Posterior vena cava (tissue), 2 donors: ENCODE data around the gene VTI1B. TPM values are rescaled to one million over a fixed set of nuclear protein-coding genes. Genes with fewer than 3 reads are reported as not detected.

ENCODE experiments used
- DNase-seq: peaks from one replicate; pipeline ENCODE4 v3.0.0-alpha.2; 2020; ENCODE audit warnings: low spot score
- intact Hi-C, 2 donors: fragments of 100-400 bp; cut with DNase I; formaldehyde crosslinking; loops; one replicate each; pipeline versions ENCODE4 v1.14.1 to v1.14.2; 2022 to 2023
- total RNA-seq, 2 donors: library from RNA; stranded (reverse); fragmentation: NEBNext Ultra II Directional; extraction: Animal tissue kit (Norgen Biotek cat#: 25700); gene quantifications; one replicate each; pipeline ENCODE4 v1.2.1, GENCODE V29; 2021
- donor health status: DM: yes; HTN: yes; CAD: no.
- donor health status: DM: yes; HTN: yes; CAD: no.

VTI1B gene
- total RNA-seq, 2 donors from 2014 or later: 111 to 117 TPM

GRCh38 chr14:67683842-67684241, 9.4 kb upstream of the VTI1B start:
- intact Hi-C loops: no loop called here
- no peak for DNase-seq

- intact Hi-C loops: no loop called here
- DNase-seq: no peak
Observed at GRCh38 chr14:67680941-67681340, 6.5 kb upstream of the VTI1B start.

- intact Hi-C loops: no loop called here
- DNase-seq: no peak
Observed at GRCh38 chr14:67680121-67680602, 5.7 kb upstream of the VTI1B start.

- intact Hi-C loops: no loop called here
- DNase-seq: no peak
Observed at GRCh38 chr14:67679006-67679405, 4.6 kb upstream of the VTI1B start.

GRCh38 chr14:67675219-67675582, 769 bp upstream of the VTI1B start:
- intact Hi-C loops: no loop called here
- no peak for DNase-seq

GRCh38 chr14:67674139-67674479, 323 bp downstream of the VTI1B start:
- intact Hi-C loops: no loop called here
- peak; percentile 89 for DNase-seq

- no peak for DNase-seq
- intact Hi-C loops: no loop called here
Observed at GRCh38 chr14:67673451-67673850, 981 bp downstream of the VTI1B start.

- DNase-seq: no peak
Observed at GRCh38 chr14:67668559-67668958, 5.9 kb downstream of the VTI1B start.

GRCh38 chr14:67666750-67667449, 7.5 kb downstream of the VTI1B start:
- intact Hi-C loops: loop anchor here in 1 of 2 donors (5.0 kb wide), 1 partner anchor 45 kb away; no protein-coding TSS in a partner anchor

More at GRCh38 chr14:67668559-67668958, 5.9 kb downstream of the VTI1B start:
- intact Hi-C loops: loop anchor here in 1 of 2 donors (5.0 kb wide), 1 partner anchor 46 kb away; no protein-coding TSS in a partner anchor

GRCh38 chr14:67665868-67666267, 8.6 kb downstream of the VTI1B start:
- intact Hi-C loops: loop anchor here in 1 of 2 donors (5.0 kb wide), 1 partner anchor 44 kb away; no protein-coding TSS in a partner anchor
- no peak for DNase-seq

More at GRCh38 chr14:67666750-67667449, 7.5 kb downstream of the VTI1B start:
- no peak for DNase-seq

GRCh38 chr14:67663633-67664032, 10.8 kb downstream of the VTI1B start:
- no peak for DNase-seq
- intact Hi-C loops: no loop called here

- intact Hi-C loops: no loop called here
- no peak for DNase-seq
Observed at GRCh38 chr14:67653651-67654280, 20.7 kb downstream of the VTI1B start.

- DNase-seq: no peak
- intact Hi-C loops: no loop called here
Observed at GRCh38 chr14:67652189-67652588, 22.2 kb downstream of the VTI1B start.

GRCh38 chr14:67650694-67651093, 23.7 kb downstream of the VTI1B start:
- DNase-seq: no peak

GRCh38 chr14:67650151-67650550, 24.3 kb downstream of the VTI1B start:
- intact Hi-C loops: no loop called here
- no peak for DNase-seq

More at GRCh38 chr14:67650694-67651093, 23.7 kb downstream of the VTI1B start:
- intact Hi-C loops: no loop called here

GRCh38 chr14:67646131-67646530, 28.3 kb downstream of the VTI1B start:
- DNase-seq: no peak

GRCh38 chr14:67645414-67645813, 29.0 kb downstream of the VTI1B start:
- DNase-seq: no peak
- intact Hi-C loops: no loop called here

More at GRCh38 chr14:67646131-67646530, 28.3 kb downstream of the VTI1B start:
- intact Hi-C loops: no loop called here

GRCh38 chr14:67644428-67644827, 30.0 kb downstream of the VTI1B start:
- intact Hi-C loops: no loop called here
- DNase-seq: no peak

- intact Hi-C loops: no loop called here
- no peak for DNase-seq
Observed at GRCh38 chr14:67643713-67644112, 30.7 kb downstream of the VTI1B start.

GRCh38 chr14:67641902-67642749, 32.3 kb downstream of the VTI1B start:
- DNase-seq: no peak
- intact Hi-C loops: no loop called here
